NB4 (cell line): Measurements from ENCODE around the gene KYNU.

Experiments
- POLR2A ChIP-seq: IDR thresholded peaks from 2 replicates; pipeline ENCODE4 v1.6.1; 2011; ENCODE audit warnings: mild to moderate bottlenecking; ENCODE audit not compliant: insufficient read length; ENCODE audit errors: extremely low read depth
- TF ChIP-seq, protein P1 (sequence below): IDR thresholded peaks from one replicate; pipeline ENCODE4 v1.5.1; 2012; ENCODE audit warnings: low read depth, low read length

- TF ChIP-seq, protein P1, sequence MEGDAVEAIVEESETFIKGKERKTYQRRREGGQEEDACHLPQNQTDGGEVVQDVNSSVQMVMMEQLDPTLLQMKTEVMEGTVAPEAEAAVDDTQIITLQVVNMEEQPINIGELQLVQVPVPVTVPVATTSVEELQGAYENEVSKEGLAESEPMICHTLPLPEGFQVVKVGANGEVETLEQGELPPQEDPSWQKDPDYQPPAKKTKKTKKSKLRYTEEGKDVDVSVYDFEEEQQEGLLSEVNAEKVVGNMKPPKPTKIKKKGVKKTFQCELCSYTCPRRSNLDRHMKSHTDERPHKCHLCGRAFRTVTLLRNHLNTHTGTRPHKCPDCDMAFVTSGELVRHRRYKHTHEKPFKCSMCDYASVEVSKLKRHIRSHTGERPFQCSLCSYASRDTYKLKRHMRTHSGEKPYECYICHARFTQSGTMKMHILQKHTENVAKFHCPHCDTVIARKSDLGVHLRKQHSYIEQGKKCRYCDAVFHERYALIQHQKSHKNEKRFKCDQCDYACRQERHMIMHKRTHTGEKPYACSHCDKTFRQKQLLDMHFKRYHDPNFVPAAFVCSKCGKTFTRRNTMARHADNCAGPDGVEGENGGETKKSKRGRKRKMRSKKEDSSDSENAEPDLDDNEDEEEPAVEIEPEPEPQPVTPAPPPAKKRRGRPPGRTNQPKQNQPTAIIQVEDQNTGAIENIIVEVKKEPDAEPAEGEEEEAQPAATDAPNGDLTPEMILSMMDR = no peak
- TF ChIP-seq POLR2A = no peak
Measured at GRCh38 chr2:142853912-142854311, 23.6 kb upstream of the KYNU start.
